Ovary (tissue), 9 donors: ENCODE data around the gene GALNT17. TPM values are rescaled to one million over a fixed set of nuclear protein-coding genes. Genes with fewer than 3 reads are reported as not detected.

Source experiments
- DNase-seq, 5 donors: peaks; one replicate each; pipeline ENCODE4 v3.0.0-alpha.2; 2019 to 2020
- H3K27ac ChIP-seq, 2 donors: fragments of 200-600 bp; one replicate each; pipeline versions ENCODE4 v1.5.1 to v1.8.0; 2019 to 2022
- H3K27me3 ChIP-seq: fragments of 200-600 bp; one replicate; pipeline ENCODE4 v1.8.0; 2022
- H3K36me3 ChIP-seq: fragments of 200-600 bp; sonication (generic); one replicate; pipeline ENCODE4 v1.5.1; 2019
- H3K4me1 ChIP-seq: one replicate; pipeline ENCODE4 v1.8.1; 2013; ENCODE audit warnings: mild to moderate bottlenecking, moderate library complexity; ENCODE audit not compliant: insufficient read depth
- H3K4me3 ChIP-seq: fragments of 200-600 bp; sonication (generic); one replicate; pipeline ENCODE4 v1.5.1; 2017
- H3K9me3 ChIP-seq, 2 donors: fragments of 200-600 bp in 1 of 2; sonication (generic) in 1 of 2; one replicate each; pipeline versions ENCODE4 v1.5.1 to v1.8.1; 2013 to 2019; ENCODE audit warnings: mild to moderate bottlenecking in 1 of 2, moderate library complexity in 1 of 2
- CTCF ChIP-seq, 3 donors: fragments of 450-650 bp in 2 of 3; fragments of 200-600 bp in 1 of 3; IDR thresholded peaks; one replicate each; pipeline versions ENCODE4 v1.5.1 to v1.8.0; 2016 to 2022; ENCODE audit warnings: antibody characterized with exemption in 3 of 3, mild to moderate bottlenecking in 1 of 3
- EP300 ChIP-seq: sonication (generic); formaldehyde crosslinking; IDR thresholded peaks from one replicate; pipeline ENCODE4 v1.6.1; 2017; ENCODE audit warnings: antibody characterized with exemption
- POLR2A ChIP-seq: fragments of 450-650 bp; IDR thresholded peaks from one replicate; pipeline ENCODE4 v1.6.1; 2017; ENCODE audit warnings: antibody characterized with exemption, mild to moderate bottlenecking, moderate library complexity
- WGBS, 3 donors: extraction: QIAGEN DNeasy Blood & Tissue Kit in 1 of 3; methylation state at CpG; one replicate each; pipeline versions ENCODE4 v1.1.5 to v1.1.7; 2013 to 2017; 5-methylcytosine and 5-hydroxymethylcytosine counted together
- intact Hi-C, 4 donors: fragments of 100-400 bp; cut with DNase I; formaldehyde crosslinking; loops; one replicate each; pipeline versions ENCODE4 v1.11.0 to v1.15.1; 2022 to 2023
- polyA plus RNA-seq, 2 donors: library from polyadenylated mRNA; stranded (reverse); fragments of 200-250 nt in 1 of 2; fragments of 350-450 nt in 1 of 2; fragmentation: Illumina TruSeq in 1 of 2; extraction: RNeasy Lipid Tissue Mini Kit (QIAGEN cat#74804) in 1 of 2; gene quantifications; one replicate each; pipeline ENCODE4 v1.2.3, GENCODE V29; 2013 to 2014
- total RNA-seq, 7 donors: library from RNA; depleted of rRNA in 2 of 7; stranded (reverse); fragments of >200 nt in 2 of 7; fragmentation: NEBNext Ultra II Directional in 3 of 7; extraction: Animal tissue kit (Norgen Biotek cat#: 25700) in 3 of 7; gene quantifications; one replicate each; pipeline versions ENCODE4 v1.1.0 to v1.2.4, GENCODE V29; 2016 to 2023
- donor health status: DM: no; HTN: no; CAD: no; lungs with moderate emphysema.
- donor health status: DM: no; HTN: no; CAD: no.
- donor health status: Bipolar disorder and iron deficiency.
- donor health status: DM: yes; HTN: yes; CAD: no.
- donor health status: DM: no; HTN: no; CAD: no.
- donor health status: DM: yes; HTN: yes; CAD: no.

Gene GALNT17
- total and polyA plus RNA-seq, 9 donors: 13.4 to 90.1 (median 57.1) TPM

GRCh38 chr7:71518880-71519279, 386.9 kb downstream of the GALNT17 start:
- TF ChIP-seq POLR2A (no peak), CTCF (IDR thresholded peaks at IDR 0.05) (no peak), EP300 (no peak)
- WGBS, 3 donors: 87 to 90% (median 88%) methylated on average over 2 of the region's 2 CpGs

GRCh38 chr7:71521506-71521905, 389.6 kb downstream of the GALNT17 start:
- Histone ChIP-seq H3K4me1 (no peaks in the 10 kb centered on the region), H3K27ac (no peak overlapping the region), H3K9me3 (no peaks in the 10 kb centered on the region), H3K27me3 (no peaks in the 10 kb centered on the region), H3K4me3 (no peak overlapping the region), H3K36me3 (no peaks in the 10 kb centered on the region)
- no peak for DNase-seq
- intact Hi-C loops: no loop called here
- 40 to 44% (median 44%) methylated on average over 5 of the region's 5 CpGs for WGBS, 3 donors
- TF ChIP-seq POLR2A: no peak
- no peak for TF ChIP-seq EP300
- TF ChIP-seq CTCF (IDR thresholded peaks at IDR 0.05): no peak

More at GRCh38 chr7:71518880-71519279, 386.9 kb downstream of the GALNT17 start:
- no peak overlapping the region for H3K27ac ChIP-seq
- no peaks in the 10 kb centered on the region for H3K36me3 ChIP-seq
- no peak for DNase-seq
- intact Hi-C loops: no loop called here
- no peaks in the 10 kb centered on the region for H3K9me3 ChIP-seq
- H3K4me3 ChIP-seq: no peak overlapping the region
- no peaks in the 10 kb centered on the region for H3K27me3 ChIP-seq
- H3K4me1 ChIP-seq: no peaks in the 10 kb centered on the region

- WGBS, 3 donors: 97 to 98% (median 98%) methylated on average over 7 of the region's 7 CpGs
- no peak for TF ChIP-seq CTCF (IDR thresholded peaks at IDR 0.05)
- no peak overlapping the region for H3K4me3 ChIP-seq
- H3K9me3 ChIP-seq: no peaks in the 10 kb centered on the region
- no peaks in the 10 kb centered on the region for H3K27me3 ChIP-seq
- DNase-seq: no peak
- H3K36me3 ChIP-seq: no peaks in the 10 kb centered on the region
- H3K27ac ChIP-seq: no peak overlapping the region
- no peaks in the 10 kb centered on the region for H3K4me1 ChIP-seq
- intact Hi-C loops: no loop called here
These were observed 394.2 kb downstream of the GALNT17 start for GRCh38 chr7:71526106-71526505.

GRCh38 chr7:71527213-71527612, 395.3 kb downstream of the GALNT17 start:
- Histone ChIP-seq H3K27me3 (no peaks in the 10 kb centered on the region), H3K36me3 (no peaks in the 10 kb centered on the region), H3K27ac (no peak overlapping the region), H3K4me1 (no peaks in the 10 kb centered on the region), H3K4me3 (no peak overlapping the region), H3K9me3 (no peaks in the 10 kb centered on the region)
- intact Hi-C loops: no loop called here
- 73 to 90% (median 82%) methylated on average over 5 of the region's 5 CpGs for WGBS, 3 donors
- DNase-seq: no peak
- TF ChIP-seq CTCF (IDR thresholded peaks at IDR 0.05) (no peak), POLR2A (no peak), EP300 (no peak)

GRCh38 chr7:71535616-71536015, 403.7 kb downstream of the GALNT17 start:
- intact Hi-C loops: no loop called here
- Histone ChIP-seq H3K27ac (no peak overlapping the region), H3K9me3 (no peaks in the 10 kb centered on the region), H3K27me3 (no peaks in the 10 kb centered on the region), H3K4me1 (no peaks in the 10 kb centered on the region), H3K4me3 (no peak overlapping the region), H3K36me3 (no peaks in the 10 kb centered on the region)
- WGBS, 3 donors: 88 to 98% (median 95%) methylated on average over 2 of the region's 2 CpGs
- no peak for DNase-seq
- TF ChIP-seq EP300: no peak
- no peak for TF ChIP-seq CTCF (IDR thresholded peaks at IDR 0.05)
- no peak for TF ChIP-seq POLR2A
